NCI-H2029 (cell line): Measurements from ENCODE around the gene IGLL5.

Experiments used
- DNase-seq: peaks from one replicate; lab custom pipeline; 2025; lab: John Stamatoyannopoulos, UW

The IGLL5 gene

GRCh38 chr22:22863001-22863400 lies 24.6 kb upstream of the IGLL5 start:
- no peak for DNase-seq

GRCh38 chr22:22865311-22866072 lies 22.1 kb upstream of the IGLL5 start:
- no peak for DNase-seq

GRCh38 chr22:22866381-22867111 lies 21.1 kb upstream of the IGLL5 start:
- no peak for DNase-seq

- DNase-seq = no peak
Measured at GRCh38 chr22:22867996-22868715, 19.5 kb upstream of the IGLL5 start.

GRCh38 chr22:22870577-22871404 lies 16.8 kb upstream of the IGLL5 start:
- DNase-seq = no peak

- no peak for DNase-seq
Measured at GRCh38 chr22:22871536-22872278, 15.9 kb upstream of the IGLL5 start.

- DNase-seq = no peak
Measured at GRCh38 chr22:22872722-22873708, 14.6 kb upstream of the IGLL5 start.

- peak; percentile 28 for DNase-seq
Measured at GRCh38 chr22:22877523-22878210, 9.9 kb upstream of the IGLL5 start.

- DNase-seq = no peak
Measured at GRCh38 chr22:22878211-22878570, 9.4 kb upstream of the IGLL5 start.

- no peak for DNase-seq
Measured at GRCh38 chr22:22878801-22879674, 8.6 kb upstream of the IGLL5 start.

GRCh38 chr22:22879675-22880155 lies 7.9 kb upstream of the IGLL5 start:
- no peak for DNase-seq

- DNase-seq = no peak
Measured at GRCh38 chr22:22880645-22881044, 7.0 kb upstream of the IGLL5 start.

GRCh38 chr22:22881116-22882000 lies 6.3 kb upstream of the IGLL5 start:
- peak; percentile 26 for DNase-seq

- DNase-seq = peak; percentile 17
Measured at GRCh38 chr22:22882033-22882717, 5.4 kb upstream of the IGLL5 start.

- no peak for DNase-seq
Measured at GRCh38 chr22:22883090-22883727, 4.4 kb upstream of the IGLL5 start.
